ENCODE data around the gene APOBEC4.
"Not testable (repeated sequence)": the region's sequence is repeated elsewhere in the genome, so short reads cannot be mapped to it uniquely, and the experiment has no call there.

The APOBEC4 gene

GRCh38 chr1:183686229-183686628, 33.1 kb upstream of the APOBEC4 start:
- H3K4me3 ChIP-seq (replicated peaks in 1 of 2; ENCODE audit: low read depth in 2 of 2, low read length in 2 of 2): no peak overlapping the region
- no peak for DNase-seq (ENCODE audit: low read depth in 2 of 2)
- TF ChIP-seq CTCF (IDR thresholded peaks at IDR 0.05; ENCODE audit: low read depth, low read length): no peak

GRCh38 chr1:183685112-183685713, 32.1 kb upstream of the APOBEC4 start:
- peak; percentile 74 to 77 for DNase-seq (ENCODE audit: low read depth in 2 of 2)
- peak; percentile 71 for TF ChIP-seq CTCF (IDR thresholded peaks at IDR 0.05; ENCODE audit: low read depth, low read length)

GRCh38 chr1:183679363-183679762, 26.2 kb upstream of the APOBEC4 start:
- DNase-seq (ENCODE audit: low read depth in 2 of 2); H3K4me3 ChIP-seq (replicated peaks in 1 of 2; ENCODE audit: low read depth in 2 of 2, low read length in 2 of 2): not testable (repeated sequence)

More at GRCh38 chr1:183685112-183685713, 32.1 kb upstream of the APOBEC4 start:
- H3K4me3 ChIP-seq (replicated peaks in 1 of 2; ENCODE audit: low read depth in 2 of 2, low read length in 2 of 2): no peak overlapping the region

GRCh38 chr1:183678819-183679218, 25.7 kb upstream of the APOBEC4 start:
- no peak for DNase-seq (ENCODE audit: low read depth in 2 of 2)
- H3K4me3 ChIP-seq (replicated peaks in 1 of 2; ENCODE audit: low read depth in 2 of 2, low read length in 2 of 2): no peak overlapping the region
- no peak for TF ChIP-seq CTCF (IDR thresholded peaks at IDR 0.05; ENCODE audit: low read depth, low read length)

- no peak overlapping the region for H3K4me3 ChIP-seq (replicated peaks in 1 of 2; ENCODE audit: low read depth in 2 of 2, low read length in 2 of 2)
- peak; percentile 39 to 52 for DNase-seq (ENCODE audit: low read depth in 2 of 2)
- no peak for TF ChIP-seq CTCF (IDR thresholded peaks at IDR 0.05; ENCODE audit: low read depth, low read length)
These were observed 23.6 kb upstream of the APOBEC4 start for GRCh38 chr1:183676586-183677189.

- no peak for TF ChIP-seq CTCF (IDR thresholded peaks at IDR 0.05; ENCODE audit: low read depth, low read length)
- no peak overlapping the region for H3K4me3 ChIP-seq (replicated peaks in 1 of 2; ENCODE audit: low read depth in 2 of 2, low read length in 2 of 2)
- DNase-seq (ENCODE audit: low read depth in 2 of 2): no peak
These were observed 22.9 kb upstream of the APOBEC4 start for GRCh38 chr1:183675883-183676585.

- no peak for TF ChIP-seq CTCF (IDR thresholded peaks at IDR 0.05; ENCODE audit: low read depth, low read length)
- no peak for DNase-seq (ENCODE audit: low read depth in 2 of 2)
- H3K4me3 ChIP-seq (replicated peaks in 1 of 2; ENCODE audit: low read depth in 2 of 2, low read length in 2 of 2): no peak overlapping the region
These were observed 22.3 kb upstream of the APOBEC4 start for GRCh38 chr1:183675381-183675780.
